Measurements from ENCODE around the gene NALCN. TPM values are rescaled to one million over a fixed set of nuclear protein-coding genes. Genes with fewer than 3 reads are reported as not detected.

NALCN gene
- total and polyA plus RNA-seq, 8 donors, result 0.51 to 5.1 (median 2.0) TPM

DNA sequence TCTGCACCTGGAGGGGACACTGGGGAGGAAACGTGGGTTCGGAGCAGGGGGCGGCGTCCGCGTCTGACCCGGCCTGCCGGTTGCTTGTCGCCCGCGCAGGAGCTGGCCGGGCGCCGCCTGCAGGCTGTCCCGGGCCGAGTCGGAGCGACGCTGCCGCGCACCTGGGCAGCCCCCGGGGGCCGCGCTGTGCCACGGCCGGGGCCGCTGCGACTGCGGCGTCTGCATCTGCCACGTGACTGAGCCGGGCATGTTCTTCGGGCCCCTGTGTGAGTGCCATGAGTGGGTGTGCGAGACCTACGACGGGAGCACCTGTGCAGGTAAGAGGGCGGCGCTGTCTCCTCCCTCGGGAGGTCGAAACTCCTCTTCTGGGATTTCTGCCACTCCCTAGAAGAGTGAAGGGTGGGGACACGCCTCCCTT is 37.5 kb upstream of the NALCN start:
- Histone ChIP-seq H3K9me3 (no peaks in the 10 kb centered on the region), H3K36me3 (no peaks in the 10 kb centered on the region), H3K27me3 (no peaks in the 10 kb centered on the region), H3K4me1 (no peaks in the 10 kb centered on the region), H3K27ac (peak overlapping the region in 1 of 4 donors; percentile 21), H3K4me3 (peak overlapping the region; percentile 27 to 56 (median 43))
- intact Hi-C loops (cut with DNase I), result no loop called here
- 2 to 3% methylated on average over 27 to 41 of the region's 41 CpGs for WGBS, 2 donors
- no peak for FAIRE-seq
- peak; percentile 33 to 77 (median 48) for DNase-seq
- TF ChIP-seq CTCF (IDR thresholded peaks at IDR 0.05), result peak; percentile 7 to 35 (median 19)
- peak; percentile 89 to 93 (median 92) for ATAC-seq

- WGBS, 2 donors, result 72 to 74% methylated on average over 18 of the region's 18 CpGs
- FAIRE-seq (no peak), DNase-seq (peak in 2 of 6 donors; percentile 19 to 56), ATAC-seq (peak; percentile 15 to 45 (median 34))
- Histone ChIP-seq H3K9me3 (no peaks in the 10 kb centered on the region), H3K36me3 (no peaks in the 10 kb centered on the region), H3K4me3 (peak within 1 kb of the TSS; percentile 27 to 56 (median 43)), H3K4me1 (no peaks in the 10 kb centered on the region), H3K27me3 (no peaks in the 10 kb centered on the region), H3K27ac (peak within 1 kb of the TSS in 1 of 4 donors; percentile 21)
- intact Hi-C loops (cut with DNase I), result no loop called here
- TF ChIP-seq CTCF (IDR thresholded peaks at IDR 0.05), result no peak
Observed at GRCh38 chr13:101452519-101453485, 36.5 kb upstream of the NALCN start, which contains the start of gene ITGBL1. Gene ITGBL1, plus strand, starts transcription at chr13:101452675. Its CDS starts 159 bp downstream, at chr13:101452834.

DNA sequence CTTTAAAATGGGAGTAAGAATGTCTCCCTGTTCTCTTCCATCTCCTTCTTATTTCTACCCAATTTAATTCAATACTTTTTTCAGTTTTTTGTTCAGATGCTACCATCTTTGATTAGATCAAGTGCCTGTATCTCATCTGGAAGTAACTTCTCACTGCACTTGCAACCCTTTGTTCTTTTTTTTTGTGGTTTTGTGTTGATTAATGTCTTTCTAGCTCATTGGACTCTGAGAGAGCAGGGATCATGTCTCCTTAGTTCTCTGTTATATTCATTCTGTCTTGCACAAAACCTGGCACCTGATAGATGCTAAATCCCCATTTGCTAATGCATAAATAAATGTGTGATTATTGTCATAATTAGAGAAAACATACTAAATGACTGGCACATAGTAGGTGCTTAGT is 35.3 kb upstream of the NALCN start:
- no peak for TF ChIP-seq CTCF (IDR thresholded peaks at IDR 0.05)
- H3K27me3 ChIP-seq, result no peaks in the 10 kb centered on the region
- intact Hi-C loops (cut with DNase I), result no loop called here
- DNase-seq (no peak), ATAC-seq (no peak), FAIRE-seq (no peak)
- no peak overlapping the region for H3K4me3 ChIP-seq
- no peaks in the 10 kb centered on the region for H3K9me3 ChIP-seq
- no peaks in the 10 kb centered on the region for H3K4me1 ChIP-seq
- H3K27ac ChIP-seq, result no peak overlapping the region
- H3K36me3 ChIP-seq, result no peaks in the 10 kb centered on the region

DNA sequence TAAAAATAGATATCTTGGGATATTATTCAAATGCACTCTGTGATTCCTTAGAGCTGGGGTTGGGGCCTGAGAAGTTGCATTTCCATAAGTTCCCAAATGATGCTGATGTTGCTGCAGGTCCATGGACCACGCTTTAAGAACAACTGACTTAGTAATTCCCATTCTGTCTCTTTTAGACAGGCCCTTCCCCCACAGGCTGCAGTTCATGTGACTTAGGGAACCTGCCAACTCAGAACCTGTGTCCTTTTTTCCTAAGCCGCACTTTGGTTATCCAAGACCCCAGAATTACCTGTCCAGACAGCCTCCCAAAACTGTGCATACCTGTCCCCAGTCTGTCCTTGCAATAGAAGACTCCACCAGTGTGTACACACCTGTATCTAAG is 34.4 kb upstream of the NALCN start:
- H3K4me1 ChIP-seq, result no peaks in the 10 kb centered on the region
- H3K9me3 ChIP-seq, result no peaks in the 10 kb centered on the region
- intact Hi-C loops (cut with DNase I), result no loop called here
- H3K27ac ChIP-seq, result peak overlapping the region in 1 of 4 donors; percentile 15
- no peak for ATAC-seq
- H3K27me3 ChIP-seq, result no peaks in the 10 kb centered on the region
- 80 to 88% methylated on average over 2 of the region's 2 CpGs for WGBS, 2 donors
- no peak for FAIRE-seq
- H3K36me3 ChIP-seq, result no peaks in the 10 kb centered on the region
- TF ChIP-seq CTCF (IDR thresholded peaks at IDR 0.05), result no peak
- no peak for DNase-seq
- no peak overlapping the region for H3K4me3 ChIP-seq

All from pancreas (tissue), 10 donors.